ENCODE data around the gene ATN1. TPM values are rescaled to one million over a fixed set of nuclear protein-coding genes. Genes with fewer than 3 reads are reported as not detected.
A peak's percentile ranks its signal among the peaks of the same experiment; 100 is the strongest.
"Not testable (repeated sequence)": the region's sequence is repeated elsewhere in the genome, so short reads cannot be mapped to it uniquely, and the experiment has no call there.

ATN1 gene
- total RNA-seq = 25.0 TPM

DNA sequence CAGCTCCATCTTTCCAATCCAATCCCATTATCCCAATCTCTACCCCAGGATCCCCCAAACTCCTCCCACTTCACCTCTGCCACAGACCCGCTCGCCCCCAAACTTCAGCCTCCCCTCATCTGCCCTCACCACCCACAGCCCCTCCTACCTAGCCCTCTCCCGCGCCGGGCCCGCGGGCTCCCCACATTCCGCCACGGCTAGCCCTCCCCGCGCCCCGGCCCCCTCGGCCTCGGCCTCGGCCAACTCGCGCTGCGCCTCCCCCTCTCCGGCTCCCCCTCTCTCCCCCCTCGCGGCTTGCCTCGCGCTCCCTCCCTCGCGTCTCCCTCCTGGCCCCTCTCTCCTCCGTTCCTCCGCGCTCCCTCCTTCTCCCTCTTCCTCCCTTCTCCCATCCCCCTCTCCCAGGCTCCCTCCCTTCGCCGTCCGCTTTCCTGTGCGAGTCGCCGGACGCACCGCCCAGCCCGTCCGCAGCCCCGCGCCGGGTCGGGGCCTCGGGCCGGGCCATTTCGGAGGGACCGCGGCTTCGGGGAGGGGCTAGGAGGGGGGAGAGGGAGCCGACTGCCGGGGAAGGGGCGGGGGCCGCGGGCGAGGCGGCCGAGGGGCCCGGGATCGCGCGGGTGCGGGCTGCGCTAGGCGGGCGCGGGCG, at the start of gene ATN1:
Gene ATN1 (plus strand): TSS at position 581 of the 643 bp plus-strand sequence. CDS start 6,043 bp downstream, outside the sequence.
- peak in 1 of 3 donors; percentile 58 for DNase-seq (ENCODE audit: low read depth in 2 of 3, low spot score in 2 of 3)

DNA sequence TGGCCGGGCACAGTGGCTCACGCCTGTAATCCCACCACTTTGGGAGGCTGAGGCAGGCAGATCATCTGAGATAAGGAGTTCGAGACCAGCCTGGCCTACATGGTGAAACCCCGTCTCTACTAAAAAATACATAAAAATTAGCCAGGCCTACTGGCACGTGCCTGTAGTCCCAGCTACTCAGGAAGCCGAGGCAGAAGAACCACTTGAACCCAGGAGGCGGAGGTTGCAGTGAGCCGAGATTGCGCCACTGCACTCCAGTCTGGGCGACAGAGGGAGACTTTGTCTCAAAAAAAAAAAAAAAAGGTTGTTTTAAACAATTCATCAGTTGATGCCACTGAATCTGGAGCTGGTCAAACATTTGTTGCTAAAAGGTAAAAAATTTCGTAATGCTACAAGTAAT, 47.9 kb upstream of the ATN1 start:
- not testable (repeated sequence) for DNase-seq (ENCODE audit: low read depth in 2 of 3, low spot score in 2 of 3)

GRCh38 chr12:6883252-6883651, 44.5 kb upstream of the ATN1 start:
- DNase-seq (ENCODE audit: low read depth in 2 of 3, low spot score in 2 of 3) = no peak

DNA sequence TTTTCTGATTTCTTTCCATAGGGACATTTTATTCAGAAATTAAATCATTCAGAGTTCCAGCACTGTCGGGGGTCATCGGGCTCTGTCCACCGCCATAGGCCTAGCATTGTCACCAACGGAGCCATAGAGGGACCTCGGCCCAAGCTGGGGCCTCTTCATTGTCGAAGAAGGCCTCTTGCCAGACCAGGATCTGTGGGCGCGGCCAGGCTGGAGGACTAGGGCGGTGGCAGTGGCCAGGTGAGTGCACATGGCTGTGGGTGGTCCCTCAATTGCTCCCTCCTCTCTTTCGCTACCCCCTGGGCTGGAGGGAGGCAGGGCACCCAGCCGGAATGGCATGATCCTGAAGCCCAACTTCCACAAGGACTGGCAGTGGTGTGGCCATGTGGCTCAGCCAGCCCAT, 44.1 kb upstream of the ATN1 start:
- DNase-seq (ENCODE audit: low read depth in 2 of 3, low spot score in 2 of 3) = no peak

GRCh38 chr12:6884539-6884938, 43.2 kb upstream of the ATN1 start:
- DNase-seq (ENCODE audit: low read depth in 2 of 3, low spot score in 2 of 3) = no peak

GRCh38 chr12:6886206-6886999, 41.4 kb upstream of the ATN1 start:
- DNase-seq (ENCODE audit: low read depth in 2 of 3, low spot score in 2 of 3) = not testable (repeated sequence)

DNA sequence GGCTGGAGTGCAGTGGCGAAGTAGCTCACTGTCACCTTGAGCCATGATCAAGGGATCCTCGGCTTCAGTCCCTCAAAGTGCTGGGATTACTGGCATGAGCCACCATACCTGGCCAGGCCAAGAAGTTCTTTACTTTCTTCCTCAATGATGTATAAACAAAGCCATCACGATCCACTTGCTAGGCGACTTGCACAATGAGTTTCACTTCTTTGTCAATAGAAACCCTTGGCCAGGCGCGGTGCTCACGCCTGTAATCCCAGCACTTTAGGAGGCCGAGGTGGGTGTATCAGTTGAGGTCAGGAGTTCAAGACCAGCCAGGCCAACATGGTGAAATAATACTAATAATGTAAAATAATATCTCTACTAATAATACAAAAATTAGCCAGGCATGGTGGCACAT, 40.3 kb upstream of the ATN1 start:
- no peak for DNase-seq (ENCODE audit: low read depth in 2 of 3, low spot score in 2 of 3)

GRCh38 chr12:6888360-6888759, 39.4 kb upstream of the ATN1 start:
- DNase-seq (ENCODE audit: low read depth in 2 of 3, low spot score in 2 of 3) = no peak

GRCh38 chr12:6888794-6889193, 39.0 kb upstream of the ATN1 start:
- DNase-seq (ENCODE audit: low read depth in 2 of 3, low spot score in 2 of 3) = not testable (repeated sequence)

DNA sequence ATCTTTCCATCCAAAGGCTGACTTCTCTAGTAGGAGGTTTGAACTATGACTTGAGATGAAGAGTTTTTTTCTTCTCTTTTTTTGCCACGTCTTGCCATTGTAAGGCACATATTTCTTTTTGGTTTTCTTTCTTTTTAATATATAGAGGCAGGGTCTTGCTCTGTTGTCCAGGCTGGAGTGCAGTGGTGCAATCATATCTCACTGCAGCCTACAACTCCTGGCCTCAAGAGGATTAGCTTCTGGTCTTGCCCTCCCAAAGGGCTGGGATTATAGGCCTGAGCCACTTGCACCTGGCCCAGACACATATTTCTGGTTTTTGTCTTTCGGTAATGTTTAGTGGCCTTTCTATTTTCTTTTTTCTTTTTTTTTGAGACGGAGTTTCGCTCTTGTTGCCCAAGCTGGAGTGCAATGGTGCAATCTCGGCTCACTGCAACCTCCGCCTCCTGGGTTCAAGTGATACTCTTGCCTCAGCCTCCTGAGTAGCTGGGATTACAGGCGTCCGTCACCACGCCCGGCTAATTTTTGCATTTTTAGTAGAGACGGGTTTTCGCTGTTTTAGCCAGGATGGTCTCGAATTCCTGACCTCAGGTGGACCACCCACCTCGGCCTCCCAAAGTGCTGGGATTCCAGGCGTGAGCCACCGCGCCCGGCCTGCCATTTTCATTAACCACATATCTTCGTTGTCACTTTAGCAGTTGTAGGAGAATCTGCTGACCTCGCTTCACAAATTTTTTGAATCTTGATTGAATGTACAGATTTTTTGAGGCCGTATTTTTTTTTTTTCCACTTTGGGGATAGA, 37.8 kb upstream of the ATN1 start:
- not testable (repeated sequence) for DNase-seq (ENCODE audit: low read depth in 2 of 3, low spot score in 2 of 3)

DNA sequence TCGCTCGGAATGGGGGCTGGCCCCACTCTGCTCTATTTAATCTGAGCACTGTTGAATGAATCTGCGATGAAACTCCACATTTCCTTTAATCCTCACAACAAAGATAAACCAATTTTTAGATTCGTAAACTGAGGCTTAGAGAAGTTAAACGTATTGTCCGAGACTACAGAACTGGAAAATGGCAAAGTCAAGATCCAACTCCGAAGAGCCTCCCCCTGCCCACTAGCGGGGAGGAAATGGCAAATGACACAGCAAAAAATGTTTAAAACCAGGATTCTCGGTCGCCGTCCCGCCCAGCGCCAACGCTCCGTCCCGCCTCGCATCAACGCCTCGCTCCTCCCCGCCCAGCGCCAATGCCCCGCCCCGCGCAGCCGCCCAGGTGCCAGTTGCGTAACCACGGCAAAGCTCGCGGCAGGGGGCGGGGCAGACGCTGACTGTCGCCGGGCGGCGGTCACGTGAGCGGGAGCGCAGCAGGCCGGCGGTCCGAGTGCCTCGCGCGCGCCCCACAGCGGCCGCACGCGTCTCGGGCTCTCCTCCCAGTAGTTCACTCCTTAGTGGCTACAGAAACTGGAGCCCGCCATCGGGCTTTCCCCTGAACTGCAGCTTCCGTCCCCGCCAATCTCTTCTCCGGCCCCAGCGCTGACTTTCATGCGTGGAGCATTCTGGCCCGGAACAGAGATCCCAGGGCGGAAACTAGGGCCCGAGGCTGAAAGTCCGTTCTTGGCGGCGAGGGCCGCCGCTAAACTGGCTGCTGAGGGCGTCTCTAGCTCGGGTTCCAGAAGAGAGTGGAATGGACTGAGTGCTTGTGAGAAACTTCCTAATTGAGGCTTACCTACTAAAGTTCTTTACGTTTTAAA, 36.7 kb upstream of the ATN1 start:
- peak; percentile 95 to 98 (median 97) for DNase-seq (ENCODE audit: low read depth in 2 of 3, low spot score in 2 of 3)

DNA sequence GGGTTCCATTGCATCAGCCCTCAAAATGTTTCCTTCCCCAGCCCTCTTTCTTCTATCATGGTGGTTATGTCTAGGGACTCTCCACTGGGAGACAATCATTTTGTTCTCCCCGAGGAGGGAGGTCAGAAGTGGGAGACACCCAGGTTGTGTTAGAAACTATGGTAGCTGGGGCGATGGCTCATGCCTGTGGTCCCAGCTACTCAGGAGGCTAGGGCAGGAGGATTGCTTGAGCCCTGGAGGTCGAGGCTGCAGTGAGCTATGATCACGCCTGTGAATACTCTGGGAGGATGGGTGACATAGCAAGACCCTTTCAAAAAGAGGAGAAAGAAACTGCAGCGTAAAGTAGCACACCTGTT, 36.1 kb upstream of the ATN1 start:
- DNase-seq (ENCODE audit: low read depth in 2 of 3, low spot score in 2 of 3) = no peak

DNA sequence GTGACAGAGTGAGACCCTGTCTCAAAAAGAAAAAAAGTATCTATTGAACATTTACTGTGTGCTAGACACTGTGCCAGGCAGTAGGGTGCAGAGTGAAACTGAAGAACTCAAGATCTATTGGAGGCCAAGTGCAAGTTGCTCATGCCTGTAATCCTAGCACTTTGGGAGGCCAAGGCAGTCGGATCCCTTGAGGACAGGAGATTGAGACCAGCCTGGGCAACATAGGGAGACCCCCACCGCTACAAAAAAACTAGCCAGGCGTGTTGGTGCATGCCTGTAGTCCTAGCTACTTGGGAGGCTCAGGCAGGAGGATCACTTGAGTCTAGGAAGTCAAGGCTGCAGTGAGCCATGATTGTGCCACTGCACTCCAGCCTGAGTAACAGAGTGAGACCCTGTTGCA, 35.1 kb upstream of the ATN1 start:
- not testable (repeated sequence) for DNase-seq (ENCODE audit: low read depth in 2 of 3, low spot score in 2 of 3)

DNA sequence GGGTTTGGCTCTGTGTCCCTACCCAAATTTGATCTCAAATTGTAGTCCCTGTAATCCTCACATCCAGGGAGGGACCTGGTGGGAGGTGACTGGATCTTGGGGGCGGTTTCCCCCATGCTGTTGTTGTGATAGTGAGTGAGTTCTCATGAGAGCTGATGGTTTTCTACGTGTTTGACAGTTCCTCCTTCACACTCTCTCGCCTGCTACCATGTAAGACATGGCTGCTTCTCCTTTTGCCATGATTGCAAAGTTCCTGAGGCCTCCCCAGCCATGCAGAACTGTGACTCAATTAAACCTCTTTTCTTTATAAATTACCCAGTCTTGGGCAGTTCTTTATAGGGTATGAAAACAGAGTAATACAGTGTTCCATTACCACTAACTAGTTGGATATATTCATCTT, 33.4 kb upstream of the ATN1 start:
- no peak for DNase-seq (ENCODE audit: low read depth in 2 of 3, low spot score in 2 of 3)

- DNase-seq (ENCODE audit: low read depth in 2 of 3, low spot score in 2 of 3) = no peak
Measured at GRCh38 chr12:6896846-6897435, 30.8 kb upstream of the ATN1 start.

GRCh38 chr12:6899427-6899826, 28.3 kb upstream of the ATN1 start:
- DNase-seq (ENCODE audit: low read depth in 2 of 3, low spot score in 2 of 3) = no peak

DNA sequence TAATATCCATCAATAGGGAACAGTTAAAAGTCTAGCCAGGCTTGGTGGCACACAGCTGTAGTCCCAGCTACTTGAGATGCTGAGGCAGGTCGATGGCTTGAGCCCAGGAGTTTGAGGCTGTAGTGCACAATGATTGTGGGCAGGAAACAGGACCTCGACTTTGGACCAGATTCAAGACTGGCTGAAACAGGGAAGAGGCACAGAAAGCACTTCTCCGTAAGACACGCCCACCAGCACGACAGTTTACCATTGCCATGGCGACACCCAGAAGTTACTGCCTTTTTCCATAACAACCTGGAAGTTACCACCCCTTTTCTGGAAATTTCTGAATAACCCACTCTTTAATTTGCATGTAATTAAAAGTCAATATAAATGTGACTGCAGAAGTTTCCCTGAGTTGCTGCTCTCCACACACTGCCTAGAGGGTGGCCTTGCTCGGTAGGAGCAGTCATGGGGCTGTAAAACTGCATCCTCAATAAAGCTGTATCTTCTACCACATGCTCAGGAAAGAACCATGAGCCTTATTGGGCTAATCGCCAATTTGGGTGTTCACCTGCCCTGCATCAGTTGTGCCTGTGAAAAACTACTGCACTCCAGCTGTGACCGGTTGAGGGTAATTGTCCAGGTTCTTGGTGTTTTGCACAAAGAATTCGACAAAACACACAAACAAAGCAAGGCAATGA, 27.8 kb upstream of the ATN1 start:
- DNase-seq (ENCODE audit: low read depth in 2 of 3, low spot score in 2 of 3) = peak in 2 of 3 donors; percentile 81 to 90

GRCh38 chr12:6902448-6902847, 25.3 kb upstream of the ATN1 start:
- no peak for DNase-seq (ENCODE audit: low read depth in 2 of 3, low spot score in 2 of 3)

- peak in 1 of 3 donors; percentile 67 for DNase-seq (ENCODE audit: low read depth in 2 of 3, low spot score in 2 of 3)
Measured at GRCh38 chr12:6903722-6904121, 24.0 kb upstream of the ATN1 start.
